GM19438 (cell line): Measurements from ENCODE around the gene C19orf81.
"Not testable (repeated sequence)": the region's sequence is repeated elsewhere in the genome, so short reads cannot be mapped to it uniquely, and the experiment has no call there.

Experiments
- ATAC-seq: cut with Tn5 transposase; IDR thresholded peaks from one replicate; pipeline ENCODE4 v1.9.1; 2021; ENCODE audit warnings: low read depth; ENCODE audit not compliant: unreplicated experiment

C19orf81 gene

DNA sequence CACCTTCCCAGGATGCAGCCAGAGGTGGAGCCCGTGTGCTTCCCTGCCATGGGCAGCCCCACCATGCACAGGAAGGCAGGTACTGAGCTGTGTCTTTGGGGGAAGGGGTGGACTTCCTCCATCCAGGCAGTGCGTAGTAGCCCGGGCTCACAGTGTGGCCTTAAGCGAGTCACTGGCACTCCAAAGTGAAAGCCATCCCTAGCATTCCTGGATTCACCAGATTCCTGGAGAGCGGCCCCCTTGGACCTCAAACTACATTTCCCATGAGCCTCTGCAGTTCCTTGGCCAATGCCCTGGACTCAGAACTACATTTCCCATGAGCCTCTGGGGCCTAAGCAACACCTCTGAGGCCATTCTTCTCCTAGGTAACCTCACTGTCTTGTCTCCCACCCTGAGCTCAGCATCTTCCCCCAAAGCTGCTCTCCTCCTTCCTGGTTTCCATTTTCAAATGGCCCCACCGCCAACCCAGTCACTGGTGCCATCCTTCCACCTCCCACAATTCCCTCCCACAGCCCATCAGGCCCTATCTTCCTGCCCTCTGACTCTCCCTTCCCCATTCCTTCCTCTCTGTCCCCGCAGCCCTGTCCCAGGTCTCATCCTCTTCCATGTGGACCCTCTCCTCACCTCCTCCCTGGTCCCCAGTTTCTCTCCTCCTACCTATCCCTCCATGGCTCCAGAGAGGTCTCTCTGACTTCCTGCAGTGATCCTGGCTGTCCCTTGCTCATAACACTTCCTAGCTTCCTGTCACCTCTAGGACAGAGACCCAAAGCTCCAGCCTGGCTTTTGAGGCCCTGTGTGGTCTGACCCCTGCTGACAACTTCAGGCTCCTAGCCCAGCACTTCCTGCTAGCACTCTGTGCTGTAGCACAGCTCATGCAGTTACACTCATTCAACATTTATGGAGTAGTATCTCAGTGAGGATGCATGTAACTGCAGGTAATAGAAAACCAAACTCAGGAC, at the start of gene C19orf81:
Gene C19orf81, plus strand, starts transcription at position 13 of the 959 bp plus-strand sequence. Its CDS starts 0 bp downstream, at position 13.
- ATAC-seq, result no peak

DNA sequence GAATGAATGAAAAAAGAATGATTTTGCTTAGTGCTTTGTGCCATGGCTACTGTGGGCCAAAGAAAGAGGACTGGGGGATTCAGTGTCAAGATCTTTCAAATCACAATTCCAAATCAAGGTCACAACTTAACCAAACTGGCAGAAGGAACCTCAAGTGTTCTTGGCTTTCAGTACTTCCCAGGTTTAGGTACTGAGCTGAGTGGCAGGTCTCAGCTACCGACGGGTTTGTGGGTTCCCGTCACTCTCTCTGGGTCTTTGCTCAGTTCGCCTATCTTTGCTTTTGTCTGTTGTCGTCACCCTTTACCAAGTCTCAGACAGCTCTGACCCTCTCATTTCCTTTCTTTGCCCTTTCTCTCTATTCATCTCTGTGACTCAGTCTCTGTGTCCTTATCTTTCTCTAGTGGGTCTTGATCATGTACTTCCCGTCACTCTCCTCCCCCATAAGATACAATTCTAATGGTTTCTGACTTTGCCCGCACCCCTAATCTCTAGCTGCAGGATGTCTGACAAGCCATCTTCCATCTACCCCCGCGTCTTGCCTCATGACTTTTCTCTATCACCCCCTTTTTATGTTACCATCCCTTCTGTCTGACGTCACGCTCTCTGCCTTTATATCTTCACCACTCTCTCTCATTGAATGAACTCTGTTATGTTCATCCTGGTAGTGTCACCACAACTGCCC, 47.7 kb upstream of the C19orf81 start:
- ATAC-seq, result no peak

DNA sequence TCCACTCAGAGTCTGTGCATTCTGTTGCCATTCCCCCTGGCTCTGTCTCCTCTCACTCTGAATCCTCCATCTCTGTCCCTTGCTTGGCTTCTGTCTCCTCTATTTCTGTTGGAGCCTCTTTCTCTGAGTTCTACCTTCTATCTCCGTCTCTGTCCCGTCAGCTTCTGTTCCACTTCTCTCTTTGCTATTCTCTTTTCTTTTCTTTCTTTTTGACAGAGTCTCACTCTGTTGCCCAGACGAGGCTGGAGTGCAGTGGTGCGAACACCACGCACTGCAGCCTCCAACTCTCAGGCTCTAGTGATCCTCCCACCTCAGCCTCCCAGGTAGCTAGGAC, 47.2 kb upstream of the C19orf81 start:
- ATAC-seq, result no peak

DNA sequence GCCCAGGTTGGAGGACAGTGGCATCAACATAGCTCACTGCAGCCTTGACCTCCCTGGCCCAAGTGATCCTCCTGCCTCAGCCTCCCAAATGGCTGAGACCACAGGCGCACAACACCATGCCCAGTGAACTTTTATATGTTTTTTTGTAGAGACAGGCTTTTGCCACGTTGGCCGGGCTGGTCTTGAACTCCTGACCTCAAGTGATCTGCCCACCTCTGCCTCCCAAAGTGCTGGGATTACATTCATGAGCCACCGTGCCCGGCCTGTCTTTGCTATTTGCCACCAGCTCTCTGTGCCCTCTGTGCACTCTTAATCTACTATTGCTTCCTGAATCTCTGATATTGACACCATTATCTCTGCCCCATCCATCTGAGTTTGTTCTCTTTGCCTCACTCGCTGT, 46.7 kb upstream of the C19orf81 start:
- ATAC-seq, result no peak

DNA sequence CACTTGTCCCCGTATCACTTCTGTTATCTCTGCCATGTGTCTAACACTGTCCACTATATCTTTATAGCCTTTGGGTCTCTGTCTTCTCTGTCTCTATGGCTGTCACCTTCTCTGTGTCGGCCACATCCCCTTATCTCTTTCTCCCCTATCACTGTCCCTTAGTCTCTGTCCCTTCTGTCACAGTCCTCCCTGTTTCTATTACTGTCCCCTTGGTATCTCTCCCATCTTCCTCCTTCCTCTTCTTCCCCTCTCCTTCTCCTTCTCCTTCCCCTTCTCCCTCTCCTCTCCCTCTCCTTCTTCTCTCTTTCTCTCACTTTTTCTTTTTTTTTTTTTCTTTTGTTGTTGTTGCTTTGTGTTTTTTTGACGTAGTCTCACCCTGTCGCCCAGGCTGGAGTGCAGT, 46.3 kb upstream of the C19orf81 start:
- no peak for ATAC-seq

DNA sequence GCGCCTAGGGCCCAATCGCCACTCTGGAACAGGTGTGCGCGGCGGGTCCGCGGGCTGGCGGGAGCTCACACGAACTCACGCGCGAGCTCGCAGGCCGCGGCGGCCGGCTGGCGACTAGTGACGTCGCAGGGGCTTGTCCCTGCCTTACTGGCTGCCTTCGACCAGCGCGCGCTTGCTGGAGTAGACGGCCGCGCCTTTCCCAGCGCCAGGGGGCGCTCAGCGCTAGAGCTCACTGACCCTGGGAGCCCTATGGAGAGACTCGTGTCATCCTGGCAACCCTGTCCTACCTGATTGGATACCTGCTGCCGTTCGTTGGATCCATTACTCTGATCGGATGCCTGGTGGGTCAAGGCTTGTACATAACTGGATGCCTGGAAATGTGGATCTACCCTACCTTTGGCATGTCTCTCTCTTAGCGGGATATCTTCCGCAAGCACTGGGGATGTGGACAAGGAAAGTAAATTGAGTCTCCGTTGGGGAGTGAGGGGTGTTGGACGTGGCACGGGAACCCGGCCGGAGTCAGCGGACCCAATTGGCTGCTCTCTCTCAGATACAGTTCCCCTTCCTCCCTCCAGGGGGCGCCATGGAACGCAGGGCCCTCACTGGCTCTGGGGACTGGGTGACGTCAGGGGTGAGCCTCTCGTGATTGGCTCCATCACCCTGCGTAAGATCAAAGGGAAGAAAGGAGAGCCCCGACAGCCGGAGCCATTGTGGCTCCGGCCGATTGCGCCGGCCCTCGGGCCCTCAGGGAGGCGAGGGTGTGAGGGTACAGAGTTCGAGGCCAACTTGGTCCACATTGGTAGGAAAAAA, 44.8 kb upstream of the C19orf81 start:
- not testable (repeated sequence) for ATAC-seq

DNA sequence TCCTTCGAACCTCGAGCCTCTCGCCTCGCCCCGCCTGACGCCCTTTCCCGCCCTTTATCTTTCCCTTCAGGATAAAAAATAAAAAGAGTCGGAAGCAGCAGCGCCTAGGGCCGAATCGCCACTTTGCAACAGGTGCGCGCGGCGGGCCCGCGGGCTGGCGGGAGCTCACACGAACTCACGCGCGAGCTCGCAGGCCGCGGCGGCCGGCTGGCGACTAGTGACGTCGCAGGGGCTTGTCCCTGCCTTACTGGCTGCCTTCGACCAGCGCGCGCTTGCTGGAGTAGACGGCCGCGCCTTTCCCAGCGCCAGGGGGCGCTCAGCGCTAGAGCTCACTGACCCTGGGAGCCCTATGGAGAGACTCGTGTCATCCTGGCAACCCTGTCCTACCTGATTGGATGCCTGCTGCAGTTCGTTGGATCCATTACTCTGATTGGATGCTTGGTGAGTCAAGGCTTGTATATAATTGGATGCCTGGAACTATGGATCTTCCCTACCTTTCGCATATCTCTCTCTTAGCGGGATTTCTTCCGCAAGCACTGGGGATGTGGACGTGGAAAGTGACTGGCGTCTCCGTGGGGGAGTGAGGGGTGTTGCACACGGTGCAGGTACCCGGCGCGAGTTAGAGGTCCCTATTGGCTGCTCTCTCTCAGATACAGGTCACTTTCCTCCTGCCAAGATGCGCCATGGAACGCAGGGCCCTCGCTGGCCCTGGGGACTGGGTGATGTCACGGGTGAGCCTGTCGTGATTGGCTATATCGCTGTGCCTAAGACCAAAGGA, 43.0 kb upstream of the C19orf81 start:
- not testable (repeated sequence) for ATAC-seq

DNA sequence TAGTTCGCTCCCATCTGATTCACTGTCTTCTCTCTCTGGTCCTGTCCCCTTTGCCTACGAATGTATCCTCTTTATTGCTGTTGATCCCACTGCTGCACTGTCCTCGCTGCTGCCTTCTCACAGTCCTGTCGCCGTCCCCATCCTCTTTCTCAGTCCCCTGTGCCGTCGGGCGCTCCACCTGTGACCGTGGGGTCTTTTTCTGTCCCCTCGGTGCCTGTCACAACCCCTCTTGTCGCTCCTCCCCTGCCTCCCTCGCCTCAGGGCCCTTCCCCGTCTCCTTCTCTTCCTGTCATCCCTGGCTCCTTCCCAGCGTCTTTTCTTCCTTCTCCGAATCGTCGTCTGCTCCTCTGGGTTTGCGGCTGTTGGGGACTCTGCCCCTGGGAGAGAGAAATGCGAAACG, 41.9 kb upstream of the C19orf81 start:
- no peak for ATAC-seq

DNA sequence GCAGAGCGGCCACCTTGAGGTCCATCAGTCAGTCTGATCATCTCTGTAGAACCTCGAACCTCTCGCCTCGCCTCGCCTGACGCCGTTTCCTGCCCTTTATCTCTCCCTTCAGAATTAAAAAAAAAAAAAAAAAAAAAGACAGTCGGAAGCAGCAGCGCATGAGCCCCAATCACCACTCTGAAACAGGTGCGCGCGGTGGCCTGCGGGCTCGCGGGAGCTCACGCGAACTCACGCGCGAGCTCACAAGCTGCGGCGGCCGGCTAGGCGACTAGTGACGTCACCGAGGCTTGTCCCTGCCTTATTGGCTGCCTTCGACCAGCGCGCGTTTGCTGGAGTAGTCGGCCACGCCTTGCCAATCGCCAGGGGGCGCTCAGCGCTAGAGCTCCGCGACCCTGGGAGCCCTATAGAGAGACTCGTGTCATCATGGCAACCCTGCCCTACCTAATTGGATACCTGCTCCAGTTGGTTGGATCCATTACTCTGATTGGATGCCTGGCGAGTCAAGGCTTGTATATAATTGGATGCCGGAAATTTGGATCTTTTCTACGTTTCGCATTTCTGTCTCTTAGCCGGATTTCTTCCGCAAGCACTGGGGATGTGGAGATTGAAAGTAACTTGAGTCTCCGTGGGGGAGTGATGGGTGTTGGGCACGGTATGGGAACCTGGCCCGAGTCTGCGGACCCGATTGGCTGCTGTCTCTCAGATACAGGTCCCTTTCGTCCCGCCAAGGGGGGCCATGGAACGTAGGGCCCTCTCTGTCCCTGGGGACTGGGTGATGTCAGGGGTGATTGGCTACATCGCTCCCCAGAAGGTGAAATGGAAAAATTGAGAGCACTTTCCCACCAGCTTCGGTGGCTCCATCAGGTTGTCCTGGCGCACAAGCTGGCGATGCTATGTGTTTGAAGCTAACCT, 41.1 kb upstream of the C19orf81 start:
- ATAC-seq, result no peak

DNA sequence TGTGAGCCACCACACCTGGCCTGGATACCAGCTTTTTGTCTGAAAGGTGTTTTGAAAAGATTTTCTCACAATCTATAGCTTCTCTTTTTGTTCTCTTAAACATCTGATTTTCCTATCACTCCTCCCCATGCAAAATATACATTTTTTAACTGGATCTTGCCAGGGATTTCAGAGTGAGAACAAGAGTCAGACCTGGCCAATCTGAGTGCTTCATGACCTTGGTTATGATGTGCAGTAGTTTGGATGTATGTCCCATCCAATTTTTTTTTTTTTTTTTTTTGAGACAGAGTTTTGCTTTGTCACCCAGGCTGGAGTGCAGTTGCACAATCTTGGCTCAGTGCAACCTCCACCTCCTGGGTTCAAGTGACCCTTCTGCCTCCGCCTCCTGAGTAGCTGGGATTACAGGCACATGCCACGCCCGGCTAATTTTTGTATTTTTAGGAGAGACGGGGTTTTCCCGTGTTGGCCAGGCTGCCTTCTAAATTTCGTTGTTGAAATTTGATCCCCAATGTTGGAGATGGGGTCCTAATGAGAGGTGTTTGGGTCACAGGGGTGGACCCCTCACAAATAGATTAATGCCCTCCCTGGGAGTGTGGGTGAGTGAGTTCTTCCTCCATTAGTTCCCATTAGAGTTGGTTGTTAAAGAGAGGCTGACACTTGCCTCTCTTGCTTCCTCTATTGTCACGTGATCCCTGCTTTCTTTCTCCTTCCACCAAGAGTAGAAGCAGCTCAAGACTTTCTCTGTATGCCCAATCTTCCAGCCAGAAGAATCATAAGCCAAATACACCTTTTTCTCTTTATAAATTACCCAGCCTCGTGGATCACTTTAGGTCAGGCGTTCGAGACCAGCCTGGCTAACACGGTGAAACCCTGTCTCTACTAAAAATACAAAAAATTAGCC, 36.5 kb upstream of the C19orf81 start:
- not testable (repeated sequence) for ATAC-seq

DNA sequence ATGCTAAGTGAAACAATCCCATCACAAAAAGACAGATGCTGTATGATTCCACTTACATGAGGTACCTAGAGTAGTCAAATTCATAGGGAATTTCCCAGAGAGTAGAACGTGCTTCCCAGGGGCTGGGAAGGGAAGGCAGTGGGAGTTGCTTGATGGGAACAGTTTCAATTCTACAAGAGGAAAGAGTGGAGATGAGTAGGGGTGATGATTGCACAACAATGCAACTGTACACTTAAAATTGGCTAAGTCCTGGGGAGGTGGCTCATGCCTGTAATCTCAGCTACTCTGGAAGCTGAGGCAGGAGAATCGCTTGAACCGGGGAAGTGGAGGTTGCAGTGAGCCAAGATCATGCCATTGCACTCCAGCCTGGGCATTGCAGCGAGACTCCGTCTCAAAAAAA, 30.9 kb upstream of the C19orf81 start:
- not testable (repeated sequence) for ATAC-seq

DNA sequence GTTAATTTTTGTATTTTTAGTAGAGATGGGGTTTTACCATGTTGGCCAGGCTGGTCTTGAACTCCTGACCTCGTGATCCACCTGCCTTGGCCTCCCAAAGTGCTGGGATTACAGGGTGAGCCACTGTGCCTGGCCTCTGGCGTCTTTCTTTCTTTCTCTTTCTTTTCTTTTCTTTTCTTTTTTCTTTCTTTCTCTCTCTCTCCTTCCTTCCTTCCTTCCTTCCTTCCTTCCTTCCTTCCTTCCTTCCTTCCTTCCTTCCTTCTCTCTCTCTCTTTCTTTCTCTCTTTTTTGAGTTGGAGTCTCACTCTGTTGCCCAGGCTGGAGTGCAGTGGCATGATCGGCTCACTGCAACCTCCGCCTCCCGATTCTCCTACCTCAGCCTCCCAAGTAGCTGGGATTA, 30.1 kb upstream of the C19orf81 start:
- not testable (repeated sequence) for ATAC-seq

DNA sequence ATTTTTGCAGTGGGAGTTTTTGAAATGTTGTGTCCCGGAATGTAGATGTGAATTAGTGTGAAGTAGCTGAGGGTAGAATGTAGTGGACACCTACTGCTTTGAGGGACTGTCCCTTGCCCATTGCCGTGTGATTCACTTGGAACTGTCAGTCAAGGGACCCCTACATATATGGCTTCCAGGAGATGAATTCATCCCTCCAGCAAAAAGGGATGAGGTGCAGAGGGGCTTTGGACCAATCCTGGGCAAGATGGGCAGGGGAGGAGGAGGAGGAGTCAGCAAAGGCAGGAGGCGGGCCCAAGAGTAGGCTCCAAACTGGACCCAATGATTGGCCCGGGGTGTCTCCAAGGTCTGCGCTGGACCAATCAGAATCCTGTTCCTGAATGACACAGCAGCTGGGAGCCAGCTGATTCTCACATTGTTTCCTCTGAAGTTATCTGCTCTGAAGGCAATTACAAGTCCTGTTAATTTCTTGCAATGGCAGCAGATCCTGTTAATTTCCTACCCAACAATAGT, 28.8 kb upstream of the C19orf81 start:
- ATAC-seq, result not testable (repeated sequence)

DNA sequence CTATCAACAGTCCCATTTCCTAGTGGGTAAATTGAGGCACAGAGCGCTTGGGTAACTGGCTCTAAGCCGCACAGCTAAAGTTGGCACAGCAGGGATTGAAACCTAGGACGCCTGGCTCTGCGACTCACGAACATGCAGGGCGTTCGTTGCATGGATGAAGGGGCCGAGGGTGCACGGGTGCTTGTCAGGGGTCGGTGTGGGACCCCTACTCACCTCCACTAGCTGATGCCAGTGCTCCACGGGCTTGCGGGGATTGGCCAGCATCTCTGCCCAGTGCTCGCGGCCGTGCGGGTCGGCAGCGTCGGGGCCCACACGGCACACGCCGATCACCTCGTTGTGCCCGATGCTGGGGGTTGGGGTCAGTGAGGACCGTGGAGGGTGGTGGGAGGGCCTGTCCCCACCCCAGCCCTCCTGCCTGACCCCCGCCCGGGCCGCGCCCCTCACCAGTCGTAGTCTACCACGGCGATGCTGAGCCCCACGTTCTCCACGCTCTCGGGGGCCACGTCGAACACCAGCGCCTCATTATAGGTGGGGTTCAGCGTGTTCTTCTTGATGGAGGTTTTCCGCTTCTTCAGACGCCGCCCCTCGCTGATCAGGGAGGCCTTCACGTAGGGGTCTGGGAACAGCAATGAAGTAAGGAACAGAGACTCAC, 24.2 kb upstream of the C19orf81 start:
- no peak for ATAC-seq

DNA sequence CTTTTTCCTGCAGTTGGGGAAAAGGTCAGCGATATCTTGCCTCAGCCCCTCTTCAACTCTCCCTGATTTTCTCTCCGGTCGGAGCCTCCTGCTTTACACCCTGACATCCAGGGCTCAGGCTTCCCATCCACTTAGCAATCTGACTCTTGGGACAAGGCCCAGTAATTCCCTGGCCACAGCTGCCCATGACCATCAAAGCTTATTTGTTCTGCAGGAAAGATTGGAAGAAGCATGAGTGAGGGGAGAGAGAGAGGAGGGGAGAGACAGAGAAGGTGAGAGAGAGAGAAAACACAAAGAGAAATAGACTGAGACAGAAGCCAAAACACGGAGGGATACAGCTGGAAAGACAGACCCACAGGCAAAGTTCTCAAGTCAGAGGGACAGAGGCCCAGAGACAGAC, 23.2 kb upstream of the C19orf81 start:
- no peak for ATAC-seq

DNA sequence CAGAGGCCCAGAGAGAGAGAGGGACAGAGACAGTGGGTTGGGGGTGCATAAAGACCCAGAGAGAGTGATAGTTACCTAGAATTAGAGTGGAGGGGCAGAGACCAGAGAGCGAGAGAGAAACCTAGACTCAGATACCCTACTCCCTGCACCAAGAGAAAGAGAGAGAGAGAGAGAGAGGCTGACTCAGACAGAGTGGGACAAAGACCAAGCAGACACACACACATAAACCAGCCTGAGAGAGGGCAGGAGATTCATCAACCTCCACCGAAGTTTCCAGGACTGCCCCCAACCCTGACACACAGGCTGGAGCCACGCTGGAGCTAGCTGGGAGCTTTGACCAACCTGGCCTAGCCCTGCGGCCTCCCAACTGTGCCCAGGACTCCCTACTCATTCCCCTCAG, 22.4 kb upstream of the C19orf81 start:
- ATAC-seq, result no peak

DNA sequence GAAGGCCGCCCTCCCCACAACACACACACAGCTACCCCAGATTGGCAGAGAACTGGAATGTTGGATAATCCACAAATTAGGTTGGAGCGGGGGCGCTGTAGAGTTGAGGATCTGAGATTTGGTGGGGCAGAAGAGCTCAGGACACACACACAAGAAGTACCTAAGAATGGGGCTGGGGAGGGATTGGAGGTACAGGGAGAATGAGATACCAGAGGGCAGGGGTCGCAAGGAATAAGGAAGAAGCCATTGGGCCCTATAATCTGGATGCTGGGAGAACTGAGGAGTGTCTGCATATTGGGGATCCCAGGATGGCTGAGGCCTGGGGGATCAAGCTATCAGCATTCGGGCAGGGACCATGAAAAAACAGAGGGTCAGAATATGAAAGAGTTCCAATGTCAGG, 21.1 kb upstream of the C19orf81 start:
- no peak for ATAC-seq

DNA sequence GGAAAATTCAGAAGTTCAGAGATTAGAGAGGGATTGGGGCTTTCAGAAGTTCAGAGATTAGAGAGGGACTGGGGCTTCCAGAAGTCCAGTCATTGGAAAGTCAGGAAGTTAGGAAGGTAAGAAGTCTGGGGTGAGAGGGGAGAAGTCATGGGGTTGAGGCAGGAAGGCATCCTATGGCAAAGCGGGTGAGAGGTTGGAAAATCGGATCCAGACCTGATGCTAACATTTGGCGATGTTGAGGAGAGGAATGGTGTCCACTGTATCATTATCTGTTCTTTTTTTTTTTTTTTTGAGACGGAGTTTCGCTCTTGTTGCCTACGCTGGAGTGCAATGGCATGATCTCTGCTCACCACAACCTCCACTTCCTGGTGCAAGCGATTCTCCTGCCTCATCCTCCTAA, 20.7 kb upstream of the C19orf81 start:
- no peak for ATAC-seq
